NOMO-1 treated with DMSO at 0.1 percent for 48 hours (cell line): Measurements from ENCODE around the gene UPK3BL2.
"Not testable (repeated sequence)": the region's sequence is repeated elsewhere in the genome, so short reads cannot be mapped to it uniquely, and the experiment has no call there.

ENCODE experiments used
- DNase-seq: peaks from one replicate; lab custom pipeline; 2025; ENCODE audit not compliant: unreplicated experiment; lab: John Stamatoyannopoulos, UW

UPK3BL2 gene

GRCh38 chr7:102494473-102495149, 48.9 kb downstream of the UPK3BL2 start:
- not testable (repeated sequence) for DNase-seq

DNA sequence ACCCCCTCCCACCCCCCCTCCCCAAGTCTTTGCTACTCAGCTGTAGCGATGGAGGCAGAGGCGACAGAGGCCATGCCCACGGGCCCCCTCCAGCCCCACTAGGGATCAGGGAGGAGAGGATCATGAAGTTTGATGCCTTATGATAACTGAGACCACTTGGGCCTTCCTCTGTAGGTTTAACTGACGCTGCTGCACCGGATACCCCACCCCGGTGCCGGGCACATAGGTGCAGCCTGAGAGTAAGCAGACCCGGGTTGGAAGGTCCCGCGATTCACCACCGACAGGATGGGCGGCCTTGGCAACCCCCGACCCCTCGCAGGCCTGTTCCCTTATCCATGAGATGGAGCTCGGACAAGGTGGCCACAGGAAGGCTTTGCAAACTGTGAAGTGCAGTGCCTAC, 49.5 kb downstream of the UPK3BL2 start:
- not testable (repeated sequence) for DNase-seq

- not testable (repeated sequence) for DNase-seq
Measured at GRCh38 chr7:102493220-102493935, 50.1 kb downstream of the UPK3BL2 start.

DNA sequence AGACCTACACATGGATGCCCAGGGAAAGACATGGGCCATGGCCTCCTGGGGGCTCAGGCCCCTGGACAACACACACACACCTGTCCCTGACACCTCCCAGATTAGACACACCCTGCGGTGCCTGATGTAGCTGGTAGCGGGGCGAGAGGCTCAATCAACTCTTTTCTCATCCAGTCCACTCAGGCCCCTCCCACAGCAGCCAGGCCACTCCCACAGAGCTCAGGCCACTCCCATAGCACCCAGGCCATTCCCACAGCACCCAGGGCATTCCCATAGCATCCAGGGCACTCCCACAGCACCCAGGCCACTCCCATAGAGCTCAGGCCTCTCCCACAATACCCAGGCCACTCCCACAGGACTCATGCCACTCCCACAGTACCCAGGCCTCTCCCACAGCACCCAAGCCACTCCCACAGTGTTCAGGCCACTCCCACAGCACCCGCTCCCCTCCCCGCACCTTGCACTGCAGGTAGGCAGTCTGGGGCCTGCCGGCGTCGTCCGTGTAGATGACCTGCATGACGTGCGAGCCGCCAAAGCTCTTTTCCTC, 52.9 kb downstream of the UPK3BL2 start:
- not testable (repeated sequence) for DNase-seq
